H1 (cell line): ENCODE results near the gene TCHP. TPM values are rescaled to one million over a fixed set of nuclear protein-coding genes. Genes with fewer than 3 reads are reported as not detected.

Experiments
- CTCF ChIA-PET: fragments of 300-600 bp; sonication (Branson Sonifier 250); formaldehyde crosslinking; loops from one replicate; lab custom pipeline; 2021; ENCODE audit not compliant: partially characterized antibody; lab: Charles Lee
- POLR2A ChIA-PET: fragments of 300-600 bp; sonication (Branson Sonifier 250); formaldehyde crosslinking; loops from one replicate; lab custom pipeline; 2021; ENCODE audit warnings: inconsistent platforms; ENCODE audit not compliant: partially characterized antibody; lab: Charles Lee
- DNase-seq, 2 experiments: peaks; one replicate each; pipeline versions ENCODE4 v3.0.0 to v3.0.0-alpha.2; 2010 to 2022; ENCODE audit warnings: low spot score in 2 of 2, low read depth in 1 of 2, mixed read lengths in 1 of 2
- FAIRE-seq: peaks from 2 replicates; lab custom pipeline; 2011; peaks lifted over from hg19 to GRCh38; lab: Jason Lieb, UNC
- H2AFZ ChIP-seq: 2 replicates; pipeline ENCODE4 v1.8.1; 2012; ENCODE audit warnings: low read length, inconsistent platforms
- H2AK5ac ChIP-seq: 2 replicates; pipeline ENCODE4 v1.6.1; 2013; ENCODE audit warnings: low read depth, low read length
- H2BK120ac ChIP-seq: replicated peaks from 2 replicates; pipeline ENCODE3; 2013; ENCODE audit warnings: low read depth, low read length, inconsistent platforms
- H2BK12ac ChIP-seq: 2 replicates; pipeline ENCODE4 v1.6.1; 2013; ENCODE audit warnings: low read depth, low read length
- H2BK15ac ChIP-seq: 2 replicates; pipeline ENCODE4 v1.6.1; 2013; ENCODE audit warnings: low read length
- H2BK20ac ChIP-seq: 2 replicates; pipeline ENCODE4 v1.6.1; 2013; ENCODE audit warnings: low read length
- H2BK5ac ChIP-seq: 2 replicates; pipeline ENCODE4 v1.6.1; 2013; ENCODE audit warnings: low read depth, low read length
- H3K14ac ChIP-seq: 2 replicates; pipeline ENCODE4 v1.6.1; 2013; ENCODE audit warnings: inconsistent platforms; ENCODE audit not compliant: insufficient read length
- H3K18ac ChIP-seq: 2 replicates; pipeline ENCODE4 v1.6.1; 2013; ENCODE audit warnings: low read length; ENCODE audit errors: extremely low read depth
- H3K23ac ChIP-seq: 2 replicates; pipeline ENCODE4 v1.6.1; 2013; ENCODE audit warnings: inconsistent platforms; ENCODE audit not compliant: insufficient read length
- H3K23me2 ChIP-seq: 2 replicates; pipeline ENCODE4 v1.6.1; 2013; ENCODE audit warnings: low read depth, low read length
- H3K27ac ChIP-seq: 2 replicates; pipeline ENCODE4 v1.6.1; 2011; ENCODE audit warnings: low read depth, low read length, inconsistent platforms
- H3K27me3 ChIP-seq, 4 experiments: replicated peaks in 1 of 4; 1 replicate in 1 of 4; 2 replicates in 3 of 4; pipeline versions ENCODE4 v1.6.1 to v1.8.1; 2011 to 2013; ENCODE audit warnings: low read length in 3 of 4, mild to moderate bottlenecking in 3 of 4, inconsistent platforms in 2 of 4, mixed read lengths in 2 of 4, moderate library complexity in 1 of 4; ENCODE audit not compliant: control insufficient read depth in 3 of 4, insufficient read depth in 3 of 4; ENCODE audit errors: extremely low read depth in 1 of 4
- H3K36me3 ChIP-seq, 4 experiments: 2 replicates each; pipeline versions ENCODE4 v1.6.1 to v1.8.1; 2011 to 2013; ENCODE audit warnings: mild to moderate bottlenecking in 4 of 4, low read length in 3 of 4, moderate library complexity in 2 of 4, control low read depth in 1 of 4, inconsistent platforms in 1 of 4; ENCODE audit not compliant: insufficient read depth in 4 of 4, control insufficient read depth in 2 of 4
- H3K4ac ChIP-seq: replicated peaks from 2 replicates; pipeline ENCODE3; 2013; ENCODE audit warnings: low read length, low read depth, mixed read lengths, inconsistent platforms; ENCODE audit not compliant: insufficient read length
- H3K4me1 ChIP-seq, 4 experiments: replicated peaks in 1 of 4; 1 replicate in 1 of 4; 2 replicates in 3 of 4; pipeline versions ENCODE4 v1.6.1 to v1.8.1; 2011 to 2013; ENCODE audit warnings: low read length in 3 of 4, inconsistent platforms in 2 of 4, mixed read lengths in 1 of 4; ENCODE audit not compliant: insufficient read depth in 4 of 4, control insufficient read depth in 3 of 4
- H3K4me2 ChIP-seq, 2 experiments: 2 replicates each; pipeline versions ENCODE4 v1.6.1 to v1.8.1; 2011 to 2013; ENCODE audit warnings: low read depth in 2 of 2, low read length in 2 of 2, control low read depth in 1 of 2, inconsistent platforms in 1 of 2, mild to moderate bottlenecking in 1 of 2; ENCODE audit not compliant: insufficient read depth in 1 of 2
- H3K4me3 ChIP-seq, 4 experiments: fragments of 200-600, 300-600 bp in 1 of 4; sonication (generic), shearing (Covaris generic), sonication (Bioruptor Twin) in 1 of 4; 2 replicates each; pipeline versions ENCODE4 v1.5.1 to v1.8.1; 2011 to 2016; ENCODE audit warnings: low read length in 4 of 4, low read depth in 3 of 4, control low read depth in 2 of 4, inconsistent platforms in 2 of 4, mild to moderate bottlenecking in 2 of 4, mixed read lengths in 1 of 4, moderate library complexity in 1 of 4; ENCODE audit not compliant: insufficient read depth in 2 of 4; ENCODE audit errors: extremely low read depth in 1 of 4
- H3K56ac ChIP-seq: replicated peaks from 2 replicates; pipeline ENCODE3; 2013; ENCODE audit warnings: low read depth, mild to moderate bottlenecking, mixed read lengths, low read length, inconsistent platforms; ENCODE audit not compliant: insufficient read length
- H3K79me1 ChIP-seq: 2 replicates; pipeline ENCODE4 v1.6.1; 2013; ENCODE audit warnings: low read depth, low read length, control low read depth
- H3K79me2 ChIP-seq, 2 experiments: 2 replicates each; pipeline versions ENCODE4 v1.6.1 to v1.8.1; 2012 to 2013; ENCODE audit warnings: low read length in 2 of 2, mild to moderate bottlenecking in 2 of 2, inconsistent platforms in 1 of 2; ENCODE audit not compliant: insufficient read depth in 2 of 2, control insufficient read depth in 1 of 2
- H3K9ac ChIP-seq, 4 experiments: replicated peaks in 1 of 4; 1 replicate in 1 of 4; 2 replicates in 3 of 4; pipeline versions ENCODE4 v1.6.1 to v1.8.1; 2011 to 2013; ENCODE audit warnings: low read depth in 3 of 4, low read length in 3 of 4, control low read depth in 2 of 4, mild to moderate bottlenecking in 2 of 4, moderate library complexity in 2 of 4, inconsistent platforms in 1 of 4; ENCODE audit errors: extremely low read depth in 1 of 4
- H3K9me3 ChIP-seq, 2 experiments: 2 replicates each; pipeline versions ENCODE4 v1.6.1 to v1.8.1; 2012 to 2013; ENCODE audit warnings: mild to moderate bottlenecking in 2 of 2, moderate library complexity in 2 of 2, control low read depth in 1 of 2, inconsistent platforms in 1 of 2, low read depth in 1 of 2, low read length in 1 of 2, mixed read lengths in 1 of 2; ENCODE audit not compliant: insufficient read depth in 2 of 2
- H4K20me1 ChIP-seq, 2 experiments: replicated peaks in 1 of 2; 2 replicates each; pipeline versions ENCODE3 to v1.8.1; 2011 to 2013; ENCODE audit warnings: inconsistent platforms in 2 of 2, low read length in 2 of 2, mild to moderate bottlenecking in 1 of 2; ENCODE audit not compliant: insufficient read depth in 2 of 2, control insufficient read depth in 1 of 2
- H4K5ac ChIP-seq: 2 replicates; pipeline ENCODE4 v1.6.1; 2013; ENCODE audit warnings: low read length, low read depth, mixed read lengths, inconsistent platforms; ENCODE audit not compliant: insufficient read length
- H4K8ac ChIP-seq: 2 replicates; pipeline ENCODE4 v1.8.0; 2013; ENCODE audit warnings: mild to moderate bottlenecking, moderate library complexity, low read length, inconsistent platforms; ENCODE audit not compliant: insufficient read depth; ENCODE audit errors: extremely low read depth
- H4K91ac ChIP-seq: replicated peaks from 2 replicates; pipeline ENCODE3; 2013; ENCODE audit warnings: low read length, mixed read lengths, inconsistent platforms; ENCODE audit not compliant: insufficient read length
- CBX8 ChIP-seq: fragments of 300-800, 300-1000 bp; sonication (generic); IDR thresholded peaks from 2 replicates; pipeline ENCODE4 v1.7.1; 2016; ENCODE audit warnings: low read depth, low read length, borderline replicate concordance
- EP300 ChIP-seq, 2 experiments: IDR thresholded peaks; 1 replicate in 1 of 2; 2 replicates in 1 of 2; pipeline ENCODE4 v1.6.1; 2011 to 2012; ENCODE audit warnings: low read depth in 2 of 2, low read length in 2 of 2, mild to moderate bottlenecking in 2 of 2, borderline replicate concordance in 1 of 2, inconsistent platforms in 1 of 2, moderate library complexity in 1 of 2
- EZH2 ChIP-seq: fragments of 200-600 bp; sonication (generic); IDR thresholded peaks from 2 replicates; pipeline ENCODE4 v1.7.1; 2012; ENCODE audit warnings: low read depth, mild to moderate bottlenecking, moderate library complexity, low read length, inconsistent platforms; ENCODE audit not compliant: severe bottlenecking
- PHF8 ChIP-seq: fragments of 200-600 bp; sonication (generic); conservative IDR thresholded peaks from 2 replicates; pipeline ENCODE4 v1.7.1; 2012; ENCODE audit warnings: low read depth, mild to moderate bottlenecking, inconsistent platforms, low read length, moderate library complexity
- POLR2A ChIP-seq, 2 experiments: IDR thresholded peaks; 1 replicate in 1 of 2; 2 replicates in 1 of 2; pipeline ENCODE4 v1.6.1; 2011; ENCODE audit warnings: low read depth in 2 of 2, low read length in 2 of 2, mild to moderate bottlenecking in 2 of 2; ENCODE audit errors: control extremely low read depth in 1 of 2
- RBBP5 ChIP-seq: IDR thresholded peaks from 2 replicates; pipeline ENCODE4 v1.7.1; 2012; ENCODE audit warnings: low read depth, mild to moderate bottlenecking, inconsistent platforms, low read length, moderate library complexity, borderline replicate concordance
- SIRT6 ChIP-seq: IDR thresholded peaks from one replicate; pipeline ENCODE4 v1.7.1; 2012; ENCODE audit warnings: low read length, inconsistent platforms
- SIX5 ChIP-seq: IDR thresholded peaks from 2 replicates; pipeline ENCODE4 v1.6.1; 2011; ENCODE audit warnings: mild to moderate bottlenecking, low read depth, low read length
- SP1 ChIP-seq: IDR thresholded peaks from 2 replicates; pipeline ENCODE4 v1.6.1; 2011; ENCODE audit warnings: low read depth, low read length
- SUZ12 ChIP-seq: fragments of 200-600 bp; sonication (generic); IDR thresholded peaks from 2 replicates; pipeline ENCODE4 v1.6.1; 2012; ENCODE audit warnings: mild to moderate bottlenecking, inconsistent platforms, low read length, moderate library complexity, mixed read lengths
- TAF1 ChIP-seq: IDR thresholded peaks from 2 replicates; pipeline ENCODE4 v1.6.1; 2011; ENCODE audit warnings: mild to moderate bottlenecking, low read depth, low read length
- TAF7 ChIP-seq: optimal IDR thresholded peaks from 2 replicates; pipeline ENCODE3; 2011; ENCODE audit warnings: low read depth, mild to moderate bottlenecking, inconsistent platforms, low read length, moderate library complexity, borderline replicate concordance
- WGBS, 2 experiments: shearing (Covaris generic) in 1 of 2; methylation state at CpG; one replicate each; pipeline versions ENCODE4 v1.1.6 to v1.1.7; 2013 to 2015; ENCODE audit warnings: low lambda C conversion rate in 2 of 2, mixed read lengths in 2 of 2, inconsistent platforms in 1 of 2, low coverage in 1 of 2, missing lambda C conversion rate in 1 of 2; ENCODE audit not compliant: insufficient replicate concordance in 2 of 2, insufficient coverage in 1 of 2, insufficient read length in 1 of 2; ENCODE audit errors: extremely low coverage in 1 of 2, missing lambda C conversion rate in 1 of 2; 5-methylcytosine and 5-hydroxymethylcytosine counted together
- polyA plus RNA-seq, 7 experiments: library from polyadenylated mRNA; depleted of rRNA in 3 of 7; stranded (reverse) in 5 of 7; unstranded in 2 of 7; fragments of >200 nt in 5 of 7; fragments of 200-250 nt in 2 of 7; gene quantifications; 1 replicate in 5 of 7; 2 replicates in 1 of 7; 4 replicates in 1 of 7; pipeline versions ENCODE4 v1.2.1 to v1.2.3, GENCODE V29; 2011 to 2013; ENCODE audit warnings: missing spikeins in 2 of 7, mixed read lengths in 2 of 7
- total RNA-seq: library from RNA; stranded (reverse); fragmentation: NEBNext Ultra II Directional; extraction: Animal tissue kit (Norgen Biotek cat#: 25700); gene quantifications from 2 replicates; pipeline ENCODE4 v1.2.1, GENCODE V29; 2021
- TF ChIP-seq, protein P1 (sequence below): IDR thresholded peaks from 2 replicates; pipeline ENCODE4 v1.6.1; 2012; ENCODE audit warnings: inconsistent platforms
- TF ChIP-seq, protein P2 (sequence below): IDR thresholded peaks from 2 replicates; pipeline ENCODE4 v1.6.1; 2012; ENCODE audit warnings: inconsistent platforms

Gene TCHP
- total and polyA plus RNA-seq, 2 of the 8 experiments (the other 6 are each of a cell fraction or from before 2014, with no cell fraction given): 2.8 to 4.5 TPM

- H3K23ac ChIP-seq: no peak overlapping the region
- TF ChIP-seq SIRT6 (no peak), PHF8 (no peak), SP1 (no peak), EP300 (IDR thresholded peaks at IDR 0.05; ENCODE audit: borderline replicate concordance in 1 of 2, low read depth in 2 of 2, low read length in 2 of 2) (no peak), CBX8 (no peak), TAF7 (no peak), SIX5 (no peak), EZH2 (no peak), SUZ12 (no peak), RBBP5 (no peak), POLR2A (IDR thresholded peaks at IDR 0.05; ENCODE audit: control extremely low read depth in 1 of 2, low read depth in 2 of 2, low read length in 2 of 2) (no peak), TAF1 (no peak)
- TF ChIP-seq, protein P1, sequence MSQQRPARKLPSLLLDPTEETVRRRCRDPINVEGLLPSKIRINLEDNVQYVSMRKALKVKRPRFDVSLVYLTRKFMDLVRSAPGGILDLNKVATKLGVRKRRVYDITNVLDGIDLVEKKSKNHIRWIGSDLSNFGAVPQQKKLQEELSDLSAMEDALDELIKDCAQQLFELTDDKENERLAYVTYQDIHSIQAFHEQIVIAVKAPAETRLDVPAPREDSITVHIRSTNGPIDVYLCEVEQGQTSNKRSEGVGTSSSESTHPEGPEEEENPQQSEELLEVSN: no peak
- TF ChIP-seq, protein P2, sequence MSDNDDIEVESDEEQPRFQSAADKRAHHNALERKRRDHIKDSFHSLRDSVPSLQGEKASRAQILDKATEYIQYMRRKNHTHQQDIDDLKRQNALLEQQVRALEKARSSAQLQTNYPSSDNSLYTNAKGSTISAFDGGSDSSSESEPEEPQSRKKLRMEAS: no peak
Observed at GRCh38 chr12:109923038-109923437, 23.0 kb downstream of the TCHP start.

More at GRCh38 chr12:109923038-109923437, 23.0 kb downstream of the TCHP start:
- H3K14ac ChIP-seq: no peak overlapping the region
- peaks cover 0 to 3% (median 0%) of the 10 kb centered on the region in 4 experiments; a peak in 1 of 7 replicates for H3K4me1 ChIP-seq
- WGBS, 2 experiments: 95% methylated on average over 4 of the region's 5 CpGs; no CpG with 5 or more reads in 1 of the 2 experiments
- H2AFZ ChIP-seq: no peak overlapping the region
- POLR2A ChIA-PET: no interaction called here
- no peak overlapping the region for H4K91ac ChIP-seq
- no peak overlapping the region for H4K5ac ChIP-seq
- H2BK12ac ChIP-seq: no peak overlapping the region
- no peaks in the 10 kb centered on the region for H3K36me3 ChIP-seq
- H2BK5ac ChIP-seq: no peak overlapping the region
- H3K79me1 ChIP-seq: no peaks in the 10 kb centered on the region
- no peak overlapping the region for H3K9ac ChIP-seq
- no peak overlapping the region for H2AK5ac ChIP-seq
- CTCF ChIA-PET: interaction anchor here (0.6 to 3.8 kb wide), 6 partner anchors 8 to 117 kb away, joined by 3 to 23 read pairs (median 4); no protein-coding TSS in a partner anchor
- H3K9me3 ChIP-seq: peaks cover 0 to 3% of the 10 kb centered on the region in 2 experiments; a peak in 1 of 4 replicates
- H4K20me1 ChIP-seq: no peaks in the 10 kb centered on the region
- H3K23me2 ChIP-seq: no peaks in the 10 kb centered on the region
- H3K4me3 ChIP-seq: no peak overlapping the region
- no peak for DNase-seq
- H4K8ac ChIP-seq: no peak overlapping the region
- no peak overlapping the region for H3K27ac ChIP-seq
- no peak overlapping the region for H2BK120ac ChIP-seq
- no peaks in the 10 kb centered on the region for H3K27me3 ChIP-seq
- H3K4ac ChIP-seq: no peak overlapping the region
- no peak overlapping the region for H2BK15ac ChIP-seq
- no peak overlapping the region for H3K56ac ChIP-seq
- H2BK20ac ChIP-seq: no peak overlapping the region
- no peaks in the 10 kb centered on the region for H3K79me2 ChIP-seq
- no peak overlapping the region for H3K4me2 ChIP-seq
- FAIRE-seq: no peak
- H3K18ac ChIP-seq: no peak overlapping the region
